T-cell (primary cell): Measurements from ENCODE around the gene PGAM2. TPM values are rescaled to one million over a fixed set of nuclear protein-coding genes. Genes with fewer than 3 reads are reported as not detected.
A peak's percentile ranks its signal among the peaks of the same experiment; 100 is the strongest.
"Not testable (repeated sequence)": the region's sequence is repeated elsewhere in the genome, so short reads cannot be mapped to it uniquely, and the experiment has no call there.

Experiments used
- ATAC-seq, 4 experiments: fragments of 200-7000 bp in 3 of 4; fragments of 150-1000 bp in 1 of 4; cut with Tn5 transposase; replicated peaks in 1 of 4; 1 replicate in 3 of 4; 2 replicates in 1 of 4; pipeline ENCODE4 v1.10.0; 2021; ENCODE audit warnings: moderate library complexity in 3 of 4, mild to moderate bottlenecking in 2 of 4, moderate number of reproducible peaks in 1 of 4
- CTCF ChIA-PET, 2 donors: fragments of 300-600 bp; sonication (Branson Sonifier 250); formaldehyde crosslinking; loops; one replicate each; lab custom pipeline; 2022; ENCODE audit warnings: antibody characterized with exemption in 2 of 2; lab: Charles Lee
- POLR2A ChIA-PET, 2 donors: fragments of 300-600 bp; sonication (Branson Sonifier 250); formaldehyde crosslinking; loops; one replicate each; lab custom pipeline; 2022; ENCODE audit warnings: antibody characterized with exemption in 2 of 2; lab: Charles Lee
- DNase-seq, 35 experiments: peaks; one replicate each; pipeline versions ENCODE4 v3.0.0 to v3.0.0-alpha.2; 2013 to 2023
- H3K27ac ChIP-seq: one replicate; pipeline ENCODE4 v1.5.1; 2013; ENCODE audit warnings: low read length
- H3K27me3 ChIP-seq, 2 experiments: replicated peaks in 1 of 2; 1 replicate in 1 of 2; 2 replicates in 1 of 2; pipeline versions ENCODE4 v1.6.1 to v1.7.0; 2013; ENCODE audit warnings: low read length in 1 of 2, mixed read lengths in 1 of 2; ENCODE audit not compliant: control insufficient read depth in 2 of 2, insufficient read depth in 2 of 2; ENCODE audit errors: extremely low read depth in 1 of 2
- H3K36me3 ChIP-seq, 2 donors: 1 replicate in 1 of 2; 2 replicates in 1 of 2; pipeline versions ENCODE4 v1.6.1 to v1.7.0; 2013; ENCODE audit warnings: low read length in 1 of 2; ENCODE audit not compliant: control insufficient read depth in 2 of 2, insufficient read depth in 1 of 2; ENCODE audit errors: extremely low read depth in 1 of 2
- H3K4me1 ChIP-seq, 2 experiments: 1 replicate in 1 of 2; 2 replicates in 1 of 2; pipeline versions ENCODE4 v1.6.1 to v1.7.0; 2013; ENCODE audit warnings: low read length in 2 of 2, mixed read lengths in 1 of 2; ENCODE audit not compliant: insufficient read depth in 2 of 2, control insufficient read depth in 1 of 2; ENCODE audit errors: extremely low read depth in 1 of 2
- H3K4me3 ChIP-seq, 2 donors: 1 replicate in 1 of 2; 2 replicates in 1 of 2; pipeline versions ENCODE4 v1.5.1 to v1.7.0; 2013; ENCODE audit warnings: mild to moderate bottlenecking in 2 of 2, low read length in 1 of 2, moderate library complexity in 1 of 2; ENCODE audit not compliant: control insufficient read depth in 1 of 2; ENCODE audit errors: extremely low read depth in 1 of 2
- H3K9me3 ChIP-seq: 2 replicates; pipeline ENCODE4 v1.7.0; 2013
- H3K27ac Mint-ChIP-seq, 2 donors: one replicate each; pipeline ENCODE4 v1.8.0; 2020 to 2021; ENCODE audit warnings: mild to moderate bottlenecking in 2 of 2, mixed read lengths in 2 of 2
- H3K27me3 Mint-ChIP-seq, 2 donors: one replicate each; pipeline ENCODE4 v1.8.0; 2021 to 2022; ENCODE audit warnings: mixed read lengths in 2 of 2
- H3K36me3 Mint-ChIP-seq: one replicate; pipeline ENCODE4 v1.8.0; 2021; ENCODE audit warnings: mixed read lengths
- H3K4me1 Mint-ChIP-seq, 3 donors: one replicate each; pipeline ENCODE4 v1.8.0; 2020 to 2022; ENCODE audit warnings: mixed read lengths in 3 of 3, mild to moderate bottlenecking in 1 of 3
- H3K4me3 Mint-ChIP-seq, 3 donors: one replicate each; pipeline ENCODE4 v1.8.0; 2020 to 2022; ENCODE audit warnings: mild to moderate bottlenecking in 3 of 3, mixed read lengths in 3 of 3, moderate library complexity in 3 of 3
- H3K9me3 Mint-ChIP-seq, 3 donors: one replicate each; pipeline ENCODE4 v1.8.0; 2020 to 2022; ENCODE audit warnings: mixed read lengths in 3 of 3
- WGBS: methylation state at CpG from one replicate; pipeline ENCODE4 v1.1.5; 2013; ENCODE audit warnings: missing lambda C conversion rate; ENCODE audit not compliant: insufficient coverage; 5-methylcytosine and 5-hydroxymethylcytosine counted together
- total RNA-seq, 35 experiments: library from RNA in 6 of 35; stranded (reverse) in 6 of 35; fragments of 120-200 nt in 1 of 35; gene quantifications; one replicate each; pipeline versions ENCODE4 v1.2.1 to v1.2.4 and lab custom pipeline; 2013 to 2026

The PGAM2 gene
- total RNA-seq, 5 donors from 2014 or later (not counting 1 experiment from before 2014, with no cell fraction given): 1.1 to 2.9 (median 1.7) TPM

GRCh38 chr7:44044315-44045225, 20.8 kb downstream of the PGAM2 start, which contains the start of gene DBNL:
Gene DBNL (plus strand): TSS chr7:44044702. CDS start chr7:44044738, 36 bp downstream.
- Mint-ChIP-seq H3K9me3 (no peaks in the 10 kb centered on the region), H3K4me1 (peaks cover 46 to 59% (median 51%) of the 10 kb centered on the region in 3 donors), H3K27me3 (no peaks in the 10 kb centered on the region), H3K27ac (peak within 1 kb of the TSS; percentile 95 to 96), H3K36me3 (peaks cover 3% of the 10 kb centered on the region), H3K4me3 (peak within 1 kb of the TSS; percentile 84 to 89 (median 86))
- under 1% methylated on average over 70 of the region's 74 CpGs for WGBS
- H3K9me3 ChIP-seq: no peaks in the 10 kb centered on the region
- no peaks in the 10 kb centered on the region for H3K27me3 ChIP-seq
- peak; percentile 67 to 71 (median 69) for ATAC-seq
- ChIA-PET CTCF (interaction anchor here (0.6 to 1.6 kb wide), 3 partner anchors 25 to 1113 kb away, joined by 3 to 11 read pairs (median 5); partner anchors contain the start of genes MRPL32 (in 1 of the 2) and PSMA2 (in 1 of the 2)), POLR2A (interaction anchor here in 1 of 2 donors (0.6 to 0.7 kb wide), 2 partner anchors 25 to 521 kb away, joined by 3 to 5 read pairs; no protein-coding TSS in a partner anchor)
- H3K27ac ChIP-seq: peak within 1 kb of the TSS; percentile 76
- H3K4me3 ChIP-seq: peak within 1 kb of the TSS; percentile 87 to 95
- peaks cover 3 to 16% of the 10 kb centered on the region in 2 donors for H3K36me3 ChIP-seq
- peaks cover 27 to 62% of the 10 kb centered on the region in 2 experiments for H3K4me1 ChIP-seq
- peak; percentile 68 to 91 (median 83) for DNase-seq

GRCh38 chr7:44043902-44044301, 21.5 kb downstream of the PGAM2 start:
- 0% methylated on average over 1 of the region's 8 CpGs for WGBS
- Histone ChIP-seq H3K4me1 (peaks cover 27 to 60% of the 10 kb centered on the region in 2 experiments), H3K9me3 (no peaks in the 10 kb centered on the region), H3K27ac (peak overlapping the region; percentile 76), H3K27me3 (no peaks in the 10 kb centered on the region), H3K4me3 (peak overlapping the region; percentile 87 to 95), H3K36me3 (peaks cover 3 to 11% of the 10 kb centered on the region in 2 donors)
- ChIA-PET CTCF (interaction anchor here in 1 of 2 donors (1.6 kb wide), 1 partner anchor 37 kb away, joined by 11 read pairs; no protein-coding TSS in a partner anchor), POLR2A (no interaction called here)
- Mint-ChIP-seq H3K4me1 (peaks cover 40 to 58% (median 49%) of the 10 kb centered on the region in 3 donors), H3K27me3 (no peaks in the 10 kb centered on the region), H3K4me3 (peak overlapping the region; percentile 84 to 89 (median 86)), H3K36me3 (peaks cover 2% of the 10 kb centered on the region), H3K9me3 (no peaks in the 10 kb centered on the region), H3K27ac (peak overlapping the region; percentile 95 to 96)
- DNase-seq (no peak), ATAC-seq (no peak)

- Mint-ChIP-seq H3K9me3 (no peaks in the 10 kb centered on the region), H3K4me1 (peaks cover 27 to 46% (median 38%) of the 10 kb centered on the region in 3 donors), H3K27me3 (no peaks in the 10 kb centered on the region), H3K4me3 (peak overlapping the region; percentile 29 to 53 (median 36)), H3K36me3 (peaks cover 2% of the 10 kb centered on the region), H3K27ac (peak overlapping the region; percentile 76)
- CTCF ChIA-PET: no interaction called here
- Histone ChIP-seq H3K4me1 (peaks cover 24 to 46% of the 10 kb centered on the region in 2 experiments), H3K4me3 (no peak overlapping the region), H3K27ac (no peak overlapping the region), H3K36me3 (peaks cover 3 to 4% of the 10 kb centered on the region in 2 donors), H3K9me3 (no peaks in the 10 kb centered on the region), H3K27me3 (no peaks in the 10 kb centered on the region)
- no peak for ATAC-seq
- no peak for DNase-seq
- POLR2A ChIA-PET: interaction anchor here (0.7 kb wide), 2 partner anchors 33 to 948 kb away, joined by 3 to 10 read pairs; no protein-coding TSS in a partner anchor
- no CpG with 5 or more reads among the region's 2 CpGs for WGBS
Measured at GRCh38 chr7:44042221-44042620, 23.1 kb downstream of the PGAM2 start.

- ATAC-seq (peak; percentile 65 to 77 (median 72)), DNase-seq (peak; percentile 43 to 83 (median 66))
- CTCF ChIA-PET: interaction anchor here in 1 of 2 donors (0.6 kb wide), 1 partner anchor 101 kb away, joined by 4 read pairs; no protein-coding TSS in a partner anchor
- H3K27ac Mint-ChIP-seq: peak overlapping the region; percentile 82 to 87
- H3K36me3 Mint-ChIP-seq, H3K36me3 ChIP-seq, H3K27me3 ChIP-seq, H3K9me3 Mint-ChIP-seq, H3K9me3 ChIP-seq, H3K27me3 Mint-ChIP-seq, POLR2A ChIA-PET: not testable (repeated sequence)
- WGBS: 0% methylated on average over 34 of the region's 46 CpGs
- H3K4me1 ChIP-seq: peaks cover 7 to 29% of the 10 kb centered on the region in 2 experiments
- peak overlapping the region in 1 of 2 donors; percentile 41 for H3K4me3 ChIP-seq
- H3K27ac ChIP-seq: peak overlapping the region; percentile 55
- H3K4me1 Mint-ChIP-seq: peaks cover 9 to 28% (median 21%) of the 10 kb centered on the region in 3 donors
- peak overlapping the region; percentile 74 to 81 (median 76) for H3K4me3 Mint-ChIP-seq
Measured at GRCh38 chr7:44040493-44040891, 24.9 kb downstream of the PGAM2 start.

- Mint-ChIP-seq H3K4me3 (peak overlapping the region; percentile 50 to 76 (median 74)), H3K4me1 (peaks cover 6 to 23% (median 15%) of the 10 kb centered on the region in 3 donors), H3K27ac (peak overlapping the region; percentile 39 to 58)
- H3K36me3 Mint-ChIP-seq, H3K27me3 Mint-ChIP-seq, H3K9me3 Mint-ChIP-seq, H3K27me3 ChIP-seq, POLR2A ChIA-PET, H3K36me3 ChIP-seq, CTCF ChIA-PET, H3K9me3 ChIP-seq: not testable (repeated sequence)
- peak overlapping the region in 1 of 2 donors; percentile 37 for H3K4me3 ChIP-seq
- peaks cover 5 to 24% of the 10 kb centered on the region in 2 experiments for H3K4me1 ChIP-seq
- DNase-seq (peak in 1 of 35 experiments; percentile 7), ATAC-seq (peak; percentile 46 to 56 (median 51))
- no CpG with 5 or more reads among the region's 40 CpGs for WGBS
- H3K27ac ChIP-seq: peak overlapping the region; percentile 38
Measured at GRCh38 chr7:44039800-44040492, 25.4 kb downstream of the PGAM2 start.
